Trophoblast cell (in vitro differentiated cells and primary cell): ENCODE data around the gene SUMO3.

ENCODE experiments used
- DNase-seq, 2 donors: peaks; one replicate each; pipeline ENCODE4 v3.0.0-alpha.2; 2016
- H2AFZ ChIP-seq: 2 replicates; pipeline ENCODE4 v1.6.1; 2013; ENCODE audit warnings: low read length, moderate library complexity, mild to moderate bottlenecking; ENCODE audit not compliant: insufficient read depth, poor library complexity
- H2AK5ac ChIP-seq: 2 replicates; pipeline ENCODE4 v1.6.1; 2013; ENCODE audit warnings: mild to moderate bottlenecking, low read length
- H2BK120ac ChIP-seq: 2 replicates; pipeline ENCODE4 v1.6.1; 2013; ENCODE audit warnings: low read length, mild to moderate bottlenecking, moderate library complexity; ENCODE audit not compliant: insufficient read depth, poor library complexity
- H2BK12ac ChIP-seq: 2 replicates; pipeline ENCODE4 v1.6.1; 2013; ENCODE audit warnings: mild to moderate bottlenecking, low read length, moderate library complexity
- H2BK5ac ChIP-seq: 2 replicates; pipeline ENCODE4 v1.6.1; 2013; ENCODE audit warnings: low read length, low read depth, moderate library complexity, mild to moderate bottlenecking; ENCODE audit not compliant: poor library complexity
- H3K14ac ChIP-seq: 2 replicates; pipeline ENCODE4 v1.6.1; 2013; ENCODE audit warnings: mild to moderate bottlenecking, low read length
- H3K18ac ChIP-seq: 2 replicates; pipeline ENCODE4 v1.6.1; 2013; ENCODE audit warnings: mild to moderate bottlenecking, low read length
- H3K23ac ChIP-seq: 2 replicates; pipeline ENCODE4 v1.6.1; 2013; ENCODE audit warnings: low read length
- H3K27ac ChIP-seq: 2 replicates; pipeline ENCODE4 v1.5.1; 2013; ENCODE audit warnings: low read depth, mild to moderate bottlenecking, inconsistent platforms, low read length, moderate library complexity
- H3K27me3 ChIP-seq: 2 replicates; pipeline ENCODE4 v1.6.1; 2013; ENCODE audit warnings: inconsistent platforms, mild to moderate bottlenecking, low read length, moderate library complexity; ENCODE audit not compliant: insufficient read depth
- H3K36me3 ChIP-seq, 2 experiments: 1 replicate in 1 of 2; 2 replicates in 1 of 2; pipeline ENCODE4 v1.6.1; 2013; ENCODE audit warnings: low read length in 2 of 2, mild to moderate bottlenecking in 2 of 2, moderate library complexity in 1 of 2; ENCODE audit not compliant: insufficient read depth in 2 of 2, control insufficient read depth in 1 of 2
- H3K4ac ChIP-seq: 2 replicates; pipeline ENCODE4 v1.6.1; 2013; ENCODE audit warnings: low read depth, mild to moderate bottlenecking, low read length, moderate library complexity
- H3K4me1 ChIP-seq, 2 experiments: 1 replicate in 1 of 2; 2 replicates in 1 of 2; pipeline ENCODE4 v1.6.1; 2013; ENCODE audit warnings: low read length in 2 of 2, mild to moderate bottlenecking in 2 of 2, moderate library complexity in 1 of 2; ENCODE audit not compliant: insufficient read depth in 2 of 2, control insufficient read depth in 1 of 2
- H3K4me2 ChIP-seq: 2 replicates; pipeline ENCODE4 v1.6.1; 2013; ENCODE audit warnings: inconsistent platforms, mild to moderate bottlenecking, low read length, moderate library complexity
- H3K4me3 ChIP-seq: 2 replicates; pipeline ENCODE4 v1.5.1; 2013; ENCODE audit warnings: mild to moderate bottlenecking, low read depth, low read length, inconsistent platforms
- H3K79me1 ChIP-seq: one replicate; pipeline ENCODE4 v1.6.1; 2013; ENCODE audit warnings: low read length
- H3K79me2 ChIP-seq: 2 replicates; pipeline ENCODE4 v1.6.1; 2013; ENCODE audit warnings: low read length, mild to moderate bottlenecking; ENCODE audit not compliant: control insufficient read depth, insufficient read depth, poor library complexity
- H3K9ac ChIP-seq: 2 replicates; pipeline ENCODE4 v1.6.1; 2013; ENCODE audit warnings: mild to moderate bottlenecking, low read length
- H3K9me3 ChIP-seq: 2 replicates; pipeline ENCODE4 v1.6.1; 2013; ENCODE audit warnings: low read depth, mild to moderate bottlenecking, control low read depth, inconsistent platforms, low read length; ENCODE audit not compliant: insufficient read depth
- H4K12ac ChIP-seq: 2 replicates; pipeline ENCODE4 v1.6.1; 2013; ENCODE audit warnings: low read depth, mild to moderate bottlenecking, low read length, moderate library complexity
- H4K8ac ChIP-seq: 2 replicates; pipeline ENCODE4 v1.6.1; 2013; ENCODE audit warnings: low read depth, mild to moderate bottlenecking, low read length, moderate library complexity
- H4K91ac ChIP-seq: one replicate; pipeline ENCODE4 v1.6.1; 2013; ENCODE audit warnings: low read depth, mild to moderate bottlenecking, low read length, moderate library complexity
- WGBS: extraction: QIAGEN DNeasy Blood & Tissue Kit; methylation state at CpG from one replicate; pipeline ENCODE4 v1.1.7; 2013; ENCODE audit warnings: missing lambda C conversion rate; ENCODE audit not compliant: insufficient read length, insufficient coverage; ENCODE audit errors: extremely low coverage; 5-methylcytosine and 5-hydroxymethylcytosine counted together

The SUMO3 gene

GRCh38 chr21:44856131-44856530 lies 38.3 kb upstream of the SUMO3 start:
- peak overlapping the region; percentile 21 for H3K18ac ChIP-seq
- no peak overlapping the region for H3K4ac ChIP-seq
- H3K9me3 ChIP-seq, result no peaks in the 10 kb centered on the region
- H3K36me3 ChIP-seq, result peaks cover 69 to 71% of the 10 kb centered on the region in 2 experiments
- no peak overlapping the region for H4K91ac ChIP-seq
- no peak overlapping the region for H4K8ac ChIP-seq
- no peak overlapping the region for H2BK5ac ChIP-seq
- no peak overlapping the region for H3K4me3 ChIP-seq
- no peaks in the 10 kb centered on the region for H3K79me1 ChIP-seq
- no peak for DNase-seq
- H3K9ac ChIP-seq, result no peak overlapping the region
- H3K23ac ChIP-seq, result no peak overlapping the region
- no peak overlapping the region for H2AK5ac ChIP-seq
- no peak overlapping the region for H2AFZ ChIP-seq
- H2BK12ac ChIP-seq, result no peak overlapping the region
- H4K12ac ChIP-seq, result no peak overlapping the region
- no peak overlapping the region for H3K14ac ChIP-seq
- no peak overlapping the region for H2BK120ac ChIP-seq
- no CpG with 5 or more reads among the region's 17 CpGs for WGBS
- H3K27me3 ChIP-seq, result no peaks in the 10 kb centered on the region
- no peak overlapping the region for H3K27ac ChIP-seq
- H3K4me2 ChIP-seq, result no peak overlapping the region
- no peaks in the 10 kb centered on the region for H3K4me1 ChIP-seq
- peaks cover under 1% of the 10 kb centered on the region for H3K79me2 ChIP-seq

GRCh38 chr21:44855572-44855971 lies 37.7 kb upstream of the SUMO3 start:
- Histone ChIP-seq H3K4me2 (no peak overlapping the region), H4K91ac (no peak overlapping the region), H3K79me1 (no peaks in the 10 kb centered on the region), H4K12ac (no peak overlapping the region), H3K4me3 (no peak overlapping the region), H2BK12ac (no peak overlapping the region), H2BK5ac (no peak overlapping the region), H3K27me3 (no peaks in the 10 kb centered on the region), H3K14ac (no peak overlapping the region), H3K4ac (no peak overlapping the region), H2BK120ac (no peak overlapping the region), H3K79me2 (no peaks in the 10 kb centered on the region), H3K36me3 (peaks cover 69 to 72% of the 10 kb centered on the region in 2 experiments), H3K9me3 (no peaks in the 10 kb centered on the region), H3K27ac (no peak overlapping the region), H3K23ac (no peak overlapping the region), H2AFZ (no peak overlapping the region), H4K8ac (no peak overlapping the region), H3K9ac (no peak overlapping the region), H2AK5ac (no peak overlapping the region), H3K18ac (no peak overlapping the region), H3K4me1 (no peaks in the 10 kb centered on the region)
- no CpG with 5 or more reads among the region's 14 CpGs for WGBS
- no peak for DNase-seq

- H3K4ac ChIP-seq, result peak overlapping the region; percentile 31
- H2BK12ac ChIP-seq, result no peak overlapping the region
- H3K9me3 ChIP-seq, result no peaks in the 10 kb centered on the region
- no peak overlapping the region for H3K18ac ChIP-seq
- H3K27ac ChIP-seq, result no peak overlapping the region
- H3K79me1 ChIP-seq, result no peaks in the 10 kb centered on the region
- H3K4me2 ChIP-seq, result no peak overlapping the region
- no peak overlapping the region for H2AFZ ChIP-seq
- DNase-seq, result no peak
- H4K8ac ChIP-seq, result no peak overlapping the region
- no peak overlapping the region for H3K4me3 ChIP-seq
- H2AK5ac ChIP-seq, result no peak overlapping the region
- no peaks in the 10 kb centered on the region for H3K27me3 ChIP-seq
- no peaks in the 10 kb centered on the region for H3K4me1 ChIP-seq
- H3K9ac ChIP-seq, result no peak overlapping the region
- H3K79me2 ChIP-seq, result no peaks in the 10 kb centered on the region
- no peak overlapping the region for H4K91ac ChIP-seq
- H3K23ac ChIP-seq, result no peak overlapping the region
- peaks cover 72 to 77% of the 10 kb centered on the region in 2 experiments for H3K36me3 ChIP-seq
- H2BK5ac ChIP-seq, result no peak overlapping the region
- WGBS, result no CpG with 5 or more reads among the region's 31 CpGs
- no peak overlapping the region for H3K14ac ChIP-seq
- H2BK120ac ChIP-seq, result no peak overlapping the region
- no peak overlapping the region for H4K12ac ChIP-seq
Observed at GRCh38 chr21:44854664-44855446, 37.0 kb upstream of the SUMO3 start.

- Histone ChIP-seq H3K4me3 (no peak overlapping the region), H3K36me3 (peaks cover 73 to 78% of the 10 kb centered on the region in 2 experiments), H4K12ac (no peak overlapping the region), H4K91ac (no peak overlapping the region), H3K4ac (no peak overlapping the region), H3K23ac (no peak overlapping the region), H3K79me2 (no peaks in the 10 kb centered on the region), H4K8ac (no peak overlapping the region), H2BK120ac (no peak overlapping the region), H3K18ac (no peak overlapping the region), H3K4me1 (no peaks in the 10 kb centered on the region), H3K9me3 (no peaks in the 10 kb centered on the region), H2AK5ac (no peak overlapping the region), H3K27ac (no peak overlapping the region), H3K79me1 (no peaks in the 10 kb centered on the region), H3K27me3 (no peaks in the 10 kb centered on the region), H2BK5ac (no peak overlapping the region), H3K14ac (no peak overlapping the region), H3K4me2 (no peak overlapping the region), H3K9ac (no peak overlapping the region), H2AFZ (no peak overlapping the region), H2BK12ac (no peak overlapping the region)
- no peak for DNase-seq
- no CpG with 5 or more reads among the region's 14 CpGs for WGBS
Observed at GRCh38 chr21:44854391-44854663, 36.5 kb upstream of the SUMO3 start.
